GM12878 (cell line): Measurements from ENCODE around the gene VARS2. TPM values are rescaled to one million over a fixed set of nuclear protein-coding genes. Genes with fewer than 3 reads are reported as not detected.
A peak's percentile ranks its signal among the peaks of the same experiment; 100 is the strongest.

Experiments used
- BMI1 ChIP-seq: fragments of 450-650 bp; IDR thresholded peaks from 2 replicates; pipeline ENCODE4 v1.6.1; 2016; ENCODE audit warnings: mild to moderate bottlenecking, moderate library complexity, borderline replicate concordance
- CREB1 ChIP-seq: IDR thresholded peaks from 2 replicates; pipeline ENCODE4 v1.6.1; 2012; ENCODE audit warnings: low read depth, mild to moderate bottlenecking, inconsistent platforms
- EED ChIP-seq: sonication (generic); IDR thresholded peaks from 2 replicates; pipeline ENCODE4 v1.6.1; 2016; ENCODE audit warnings: antibody characterized with exemption, low read depth
- ETV6 ChIP-seq, 2 experiments: fragments of 450-650 bp in 1 of 2; IDR thresholded peaks in 1 of 2; conservative IDR thresholded peaks in 1 of 2; 2 replicates each; pipeline ENCODE4 v1.6.1; 2014; ENCODE audit warnings: antibody characterized with exemption in 1 of 2, borderline replicate concordance in 1 of 2, low read depth in 1 of 2, mild to moderate bottlenecking in 1 of 2, moderate library complexity in 1 of 2
- NRF1 ChIP-seq: conservative IDR thresholded peaks from 2 replicates; pipeline ENCODE4 v1.6.1; 2011; ENCODE audit warnings: mild to moderate bottlenecking, low read depth, low read length, improper control_type of control experiment
- RAD51 ChIP-seq: fragments of 450-650 bp; IDR thresholded peaks from 2 replicates; pipeline ENCODE4 v1.6.1; 2016; ENCODE audit warnings: moderate library complexity, mild to moderate bottlenecking, inconsistent platforms
- polyA plus RNA-seq, 11 experiments: library from polyadenylated mRNA; depleted of rRNA in 4 of 11; unstranded in 6 of 11; stranded (reverse) in 5 of 11; fragments of >200 nt; fragmentation: Nextera tagmentation in 4 of 11; fragmentation: Illumina TruSeq in 1 of 11; extraction: Ambion mirVana in 4 of 11; extraction: Trizol in 1 of 11; gene quantifications; 1 replicate in 1 of 11; 2 replicates in 10 of 11; pipeline versions ENCODE4 v1.2.1 to v1.2.3, GENCODE V29; 2011 to 2016; ENCODE audit warnings: inconsistent platforms in 2 of 11, missing spikeins in 2 of 11, low read depth in 1 of 11
- total RNA-seq, 4 experiments: library from RNA; depleted of rRNA in 3 of 4; stranded (reverse); fragments of >200 nt in 3 of 4; fragmentation: Illumina TruSeq in 1 of 4; extraction: Trizol in 1 of 4; gene quantifications; 2 replicates each; pipeline versions ENCODE4 v1.2.1 to v1.2.3, GENCODE V29; 2013 to 2021
- TF ChIP-seq, protein P1 (sequence below): fragments of 450-650 bp; IDR thresholded peaks from 2 replicates; pipeline ENCODE4 v1.6.1; 2018; ENCODE audit warnings: mild to moderate bottlenecking, low read depth, moderate library complexity; ENCODE audit not compliant: partially characterized antibody
- TF ChIP-seq, protein P2 (sequence below): fragments of 450-650 bp; IDR thresholded peaks from 2 replicates; pipeline ENCODE4 v1.6.1; 2017; ENCODE audit warnings: mild to moderate bottlenecking, moderate library complexity
- TF ChIP-seq, protein P3 (sequence below): IDR thresholded peaks from 2 replicates; pipeline ENCODE4 v1.6.1; 2011; ENCODE audit warnings: borderline replicate concordance, low read depth, mild to moderate bottlenecking, moderate library complexity, mixed read lengths, low read length; ENCODE audit not compliant: insufficient read depth; ENCODE audit errors: extremely low read length
- TF ChIP-seq, protein P4 (sequence below): IDR thresholded peaks from 2 replicates; pipeline ENCODE4 v1.6.1; 2012; ENCODE audit warnings: low read depth, low read length, improper control_type of control experiment

The VARS2 gene
- total and polyA plus RNA-seq, 10 of the 15 experiments (the other 5 are each of a cell fraction or from before 2014, with no cell fraction given) = 3.8 to 70.7 (median 49.1) TPM

DNA sequence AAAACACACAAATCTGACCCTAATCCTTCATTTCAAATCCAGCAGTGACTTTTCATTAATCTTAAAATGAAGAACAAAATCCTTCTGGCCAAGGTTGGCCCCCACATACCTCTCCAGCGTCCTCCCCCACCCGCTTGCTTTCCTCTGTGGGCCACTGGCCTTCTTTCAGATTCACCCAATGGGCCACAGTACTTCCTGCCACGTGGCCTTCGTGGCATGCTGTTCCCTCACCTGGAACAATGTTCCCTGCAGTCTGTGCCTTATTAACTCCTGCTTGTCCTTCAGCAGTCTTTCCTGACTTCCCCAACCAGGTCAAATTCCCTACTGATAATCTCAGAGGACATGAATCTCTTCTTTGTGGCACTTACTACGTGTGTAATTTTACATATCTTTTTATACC is 11.3 kb upstream of the VARS2 start (continued):
- TF ChIP-seq, protein P1, sequence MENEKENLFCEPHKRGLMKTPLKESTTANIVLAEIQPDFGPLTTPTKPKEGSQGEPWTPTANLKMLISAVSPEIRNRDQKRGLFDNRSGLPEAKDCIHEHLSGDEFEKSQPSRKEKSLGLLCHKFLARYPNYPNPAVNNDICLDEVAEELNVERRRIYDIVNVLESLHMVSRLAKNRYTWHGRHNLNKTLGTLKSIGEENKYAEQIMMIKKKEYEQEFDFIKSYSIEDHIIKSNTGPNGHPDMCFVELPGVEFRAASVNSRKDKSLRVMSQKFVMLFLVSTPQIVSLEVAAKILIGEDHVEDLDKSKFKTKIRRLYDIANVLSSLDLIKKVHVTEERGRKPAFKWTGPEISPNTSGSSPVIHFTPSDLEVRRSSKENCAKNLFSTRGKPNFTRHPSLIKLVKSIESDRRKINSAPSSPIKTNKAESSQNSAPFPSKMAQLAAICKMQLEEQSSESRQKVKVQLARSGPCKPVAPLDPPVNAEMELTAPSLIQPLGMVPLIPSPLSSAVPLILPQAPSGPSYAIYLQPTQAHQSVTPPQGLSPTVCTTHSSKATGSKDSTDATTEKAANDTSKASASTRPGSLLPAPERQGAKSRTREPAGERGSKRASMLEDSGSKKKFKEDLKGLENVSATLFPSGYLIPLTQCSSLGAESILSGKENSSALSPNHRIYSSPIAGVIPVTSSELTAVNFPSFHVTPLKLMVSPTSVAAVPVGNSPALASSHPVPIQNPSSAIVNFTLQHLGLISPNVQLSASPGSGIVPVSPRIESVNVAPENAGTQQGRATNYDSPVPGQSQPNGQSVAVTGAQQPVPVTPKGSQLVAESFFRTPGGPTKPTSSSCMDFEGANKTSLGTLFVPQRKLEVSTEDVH = no peak
- TF ChIP-seq RAD51 = peak; percentile 63; the same call in 1 of the 2 replicates
- TF ChIP-seq ETV6 (conservative IDR thresholded peaks at IDR 0.05 in 1 of 2, IDR thresholded peaks at IDR 0.05 in 1 of 2; ENCODE audit: borderline replicate concordance in 1 of 2, low read depth in 1 of 2) = no peak
- TF ChIP-seq NRF1 = no peak
- no peak for TF ChIP-seq EED
- TF ChIP-seq, protein P2, sequence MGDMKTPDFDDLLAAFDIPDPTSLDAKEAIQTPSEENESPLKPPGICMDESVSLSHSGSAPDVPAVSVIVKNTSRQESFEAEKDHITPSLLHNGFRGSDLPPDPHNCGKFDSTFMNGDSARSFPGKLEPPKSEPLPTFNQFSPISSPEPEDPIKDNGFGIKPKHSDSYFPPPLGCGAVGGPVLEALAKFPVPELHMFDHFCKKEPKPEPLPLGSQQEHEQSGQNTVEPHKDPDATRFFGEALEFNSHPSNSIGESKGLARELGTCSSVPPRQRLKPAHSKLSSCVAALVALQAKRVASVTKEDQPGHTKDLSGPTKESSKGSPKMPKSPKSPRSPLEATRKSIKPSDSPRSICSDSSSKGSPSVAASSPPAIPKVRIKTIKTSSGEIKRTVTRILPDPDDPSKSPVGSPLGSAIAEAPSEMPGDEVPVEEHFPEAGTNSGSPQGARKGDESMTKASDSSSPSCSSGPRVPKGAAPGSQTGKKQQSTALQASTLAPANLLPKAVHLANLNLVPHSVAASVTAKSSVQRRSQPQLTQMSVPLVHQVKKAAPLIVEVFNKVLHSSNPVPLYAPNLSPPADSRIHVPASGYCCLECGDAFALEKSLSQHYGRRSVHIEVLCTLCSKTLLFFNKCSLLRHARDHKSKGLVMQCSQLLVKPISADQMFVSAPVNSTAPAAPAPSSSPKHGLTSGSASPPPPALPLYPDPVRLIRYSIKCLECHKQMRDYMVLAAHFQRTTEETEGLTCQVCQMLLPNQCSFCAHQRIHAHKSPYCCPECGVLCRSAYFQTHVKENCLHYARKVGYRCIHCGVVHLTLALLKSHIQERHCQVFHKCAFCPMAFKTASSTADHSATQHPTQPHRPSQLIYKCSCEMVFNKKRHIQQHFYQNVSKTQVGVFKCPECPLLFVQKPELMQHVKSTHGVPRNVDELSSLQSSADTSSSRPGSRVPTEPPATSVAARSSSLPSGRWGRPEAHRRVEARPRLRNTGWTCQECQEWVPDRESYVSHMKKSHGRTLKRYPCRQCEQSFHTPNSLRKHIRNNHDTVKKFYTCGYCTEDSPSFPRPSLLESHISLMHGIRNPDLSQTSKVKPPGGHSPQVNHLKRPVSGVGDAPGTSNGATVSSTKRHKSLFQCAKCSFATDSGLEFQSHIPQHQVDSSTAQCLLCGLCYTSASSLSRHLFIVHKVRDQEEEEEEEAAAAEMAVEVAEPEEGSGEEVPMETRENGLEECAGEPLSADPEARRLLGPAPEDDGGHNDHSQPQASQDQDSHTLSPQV = no peak
- TF ChIP-seq BMI1 = no peak
- TF ChIP-seq, protein P3, sequence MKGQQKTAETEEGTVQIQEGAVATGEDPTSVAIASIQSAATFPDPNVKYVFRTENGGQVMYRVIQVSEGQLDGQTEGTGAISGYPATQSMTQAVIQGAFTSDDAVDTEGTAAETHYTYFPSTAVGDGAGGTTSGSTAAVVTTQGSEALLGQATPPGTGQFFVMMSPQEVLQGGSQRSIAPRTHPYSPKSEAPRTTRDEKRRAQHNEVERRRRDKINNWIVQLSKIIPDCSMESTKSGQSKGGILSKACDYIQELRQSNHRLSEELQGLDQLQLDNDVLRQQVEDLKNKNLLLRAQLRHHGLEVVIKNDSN = peak; percentile 67
- no peak for TF ChIP-seq CREB1
- TF ChIP-seq, protein P4, sequence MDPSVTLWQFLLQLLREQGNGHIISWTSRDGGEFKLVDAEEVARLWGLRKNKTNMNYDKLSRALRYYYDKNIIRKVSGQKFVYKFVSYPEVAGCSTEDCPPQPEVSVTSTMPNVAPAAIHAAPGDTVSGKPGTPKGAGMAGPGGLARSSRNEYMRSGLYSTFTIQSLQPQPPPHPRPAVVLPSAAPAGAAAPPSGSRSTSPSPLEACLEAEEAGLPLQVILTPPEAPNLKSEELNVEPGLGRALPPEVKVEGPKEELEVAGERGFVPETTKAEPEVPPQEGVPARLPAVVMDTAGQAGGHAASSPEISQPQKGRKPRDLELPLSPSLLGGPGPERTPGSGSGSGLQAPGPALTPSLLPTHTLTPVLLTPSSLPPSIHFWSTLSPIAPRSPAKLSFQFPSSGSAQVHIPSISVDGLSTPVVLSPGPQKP = no peak
- TF ChIP-seq, all 136 proteins: peak for 6
